Hematopoietic multipotent progenitor cell treated with erythropoietin and hydrocortisone succinate and interleukin-3 and kit ligand, for 6 days (in vitro differentiated cells): Measurements from ENCODE around the gene HCST.
"Not testable (repeated sequence)": the region's sequence is repeated elsewhere in the genome, so short reads cannot be mapped to it uniquely, and the experiment has no call there.

ENCODE experiments used
- DNase-seq: peaks from one replicate; pipeline ENCODE4 v3.0.0-alpha.2; 2015

HCST gene

GRCh38 chr19:35882114-35882832, 20.1 kb upstream of the HCST start:
- DNase-seq = peak; percentile 81

GRCh38 chr19:35883882-35884281, 18.4 kb upstream of the HCST start:
- no peak for DNase-seq

GRCh38 chr19:35885225-35885738, 17.0 kb upstream of the HCST start:
- DNase-seq = no peak

DNA sequence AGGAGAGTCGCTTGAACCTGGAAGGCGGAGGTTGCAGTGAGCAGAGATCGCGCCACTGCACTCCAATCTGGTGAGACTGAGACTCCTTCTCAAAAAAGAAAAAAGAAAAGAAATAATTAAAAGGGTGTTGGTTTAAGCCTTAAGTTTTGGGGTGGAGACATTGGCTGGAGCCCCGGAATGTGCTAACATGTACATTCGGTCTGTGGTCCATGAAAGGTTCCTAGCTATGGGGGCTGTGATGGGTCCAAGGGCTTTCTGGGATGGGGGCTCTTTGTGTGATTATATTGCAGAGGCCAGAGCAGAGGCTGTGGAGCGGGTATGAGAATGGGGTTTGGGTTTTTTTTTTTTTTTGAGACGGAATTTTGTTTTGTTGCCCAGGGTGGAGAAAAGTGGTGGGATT, 16.4 kb upstream of the HCST start:
- no peak for DNase-seq

DNA sequence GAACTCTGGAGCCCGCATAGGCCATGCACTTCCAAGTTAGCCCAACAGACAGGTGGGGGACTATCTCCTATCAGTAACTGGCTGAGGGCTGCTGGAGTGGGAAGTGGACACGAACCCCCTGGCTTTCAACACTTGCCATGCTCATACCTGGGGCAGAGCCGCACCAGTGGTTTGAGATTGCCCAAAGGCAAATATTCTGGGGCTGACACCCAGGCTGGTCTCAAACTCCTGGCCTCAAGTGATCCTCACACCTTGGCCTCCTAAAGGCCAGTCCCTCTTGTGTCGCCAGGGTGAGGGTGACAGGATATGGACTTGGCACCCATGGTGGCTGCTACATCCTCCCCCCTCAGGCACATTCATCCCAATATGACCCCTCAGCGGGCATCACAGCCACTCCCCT, 15.1 kb upstream of the HCST start:
- DNase-seq = no peak

- DNase-seq = no peak
These were observed 13.9 kb upstream of the HCST start for GRCh38 chr19:35888398-35888797.

- DNase-seq = no peak
These were observed 12.8 kb upstream of the HCST start for GRCh38 chr19:35889370-35890112.

DNA sequence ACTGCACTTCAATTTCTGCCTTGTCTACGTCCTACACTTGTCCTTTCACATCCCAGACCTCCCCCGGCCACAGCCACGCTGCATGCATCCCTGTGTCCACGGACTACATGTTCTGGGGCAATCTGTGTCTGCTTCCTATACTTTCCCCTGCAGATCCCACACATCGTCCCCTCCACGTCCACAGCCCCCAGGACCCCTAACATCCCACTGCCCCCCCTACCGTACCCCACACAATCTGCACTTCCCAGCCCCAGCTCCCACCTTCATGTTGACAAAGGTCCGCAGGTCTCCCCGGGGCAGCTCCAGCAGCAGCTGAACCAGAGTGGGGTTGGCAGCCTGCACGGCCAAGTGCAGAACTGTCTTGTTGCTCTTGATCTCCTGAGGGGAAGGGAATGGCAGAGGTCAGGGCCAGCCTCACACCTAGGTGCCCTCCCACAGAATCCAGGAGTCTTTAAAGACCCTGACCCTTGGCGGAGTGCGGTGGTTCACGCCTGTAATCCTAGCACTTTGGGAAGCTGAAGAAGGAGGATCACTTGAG, 12.1 kb upstream of the HCST start:
- no peak for DNase-seq

DNA sequence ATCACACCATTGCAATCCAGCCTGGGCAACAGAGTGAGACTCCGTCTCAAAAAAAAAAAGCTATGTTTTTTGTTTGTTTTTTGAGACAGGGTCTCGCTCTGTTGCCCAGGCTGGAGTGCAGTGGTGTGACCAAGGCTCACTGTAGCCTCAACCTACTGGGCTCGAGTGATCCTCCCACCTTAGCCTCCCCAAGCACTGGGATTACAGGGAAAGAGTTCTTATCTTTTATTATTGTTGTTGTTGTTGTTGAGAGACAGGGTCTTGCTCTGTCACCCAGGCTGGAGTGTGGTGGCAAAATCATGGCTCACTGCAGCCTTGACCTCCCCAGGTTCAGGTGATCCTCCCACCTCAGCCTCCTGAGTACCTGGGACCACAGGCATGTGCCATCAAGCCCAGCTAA, 10.5 kb upstream of the HCST start:
- not testable (repeated sequence) for DNase-seq

DNA sequence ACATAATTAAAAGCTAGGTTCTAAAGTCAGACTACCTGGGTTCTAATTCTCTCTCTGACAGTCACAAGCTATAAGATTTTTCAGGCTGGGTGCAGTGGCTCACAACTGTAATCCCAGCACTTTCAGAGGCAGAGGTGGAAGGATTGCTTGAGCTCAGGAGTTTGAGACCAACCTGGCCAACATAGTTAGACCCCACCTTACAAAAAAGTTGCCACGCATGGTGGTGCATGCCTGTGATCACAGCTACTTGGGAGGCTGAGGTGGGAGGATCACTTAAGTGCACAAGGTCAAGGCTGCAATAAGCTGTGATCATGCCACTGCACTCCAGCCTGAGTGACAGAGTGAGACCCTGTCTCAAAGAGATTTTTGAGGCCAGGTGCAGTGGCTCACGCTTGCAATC, 8.0 kb upstream of the HCST start:
- no peak for DNase-seq

- DNase-seq = no peak
These were observed 6.3 kb upstream of the HCST start for GRCh38 chr19:35895911-35896642.

GRCh38 chr19:35896643-35897040, 5.7 kb upstream of the HCST start:
- DNase-seq = no peak

GRCh38 chr19:35897706-35898451, 4.5 kb upstream of the HCST start:
- no peak for DNase-seq

DNA sequence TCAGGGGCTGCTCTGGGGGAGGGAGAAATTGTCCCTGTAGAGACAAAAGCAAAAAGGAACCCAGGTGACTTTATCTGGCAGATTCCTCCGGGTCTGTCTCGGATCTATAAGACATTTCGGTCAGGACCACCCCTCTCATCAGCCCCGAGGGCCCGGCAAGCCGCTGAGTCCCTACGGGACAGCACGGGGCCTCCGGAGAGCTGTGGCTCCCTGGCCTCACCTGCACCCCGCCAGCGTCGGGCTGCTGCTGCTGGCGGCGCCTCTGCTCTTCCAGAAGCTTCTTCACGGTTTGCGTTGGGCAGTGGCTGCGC, 3.9 kb upstream of the HCST start:
- DNase-seq = no peak

DNA sequence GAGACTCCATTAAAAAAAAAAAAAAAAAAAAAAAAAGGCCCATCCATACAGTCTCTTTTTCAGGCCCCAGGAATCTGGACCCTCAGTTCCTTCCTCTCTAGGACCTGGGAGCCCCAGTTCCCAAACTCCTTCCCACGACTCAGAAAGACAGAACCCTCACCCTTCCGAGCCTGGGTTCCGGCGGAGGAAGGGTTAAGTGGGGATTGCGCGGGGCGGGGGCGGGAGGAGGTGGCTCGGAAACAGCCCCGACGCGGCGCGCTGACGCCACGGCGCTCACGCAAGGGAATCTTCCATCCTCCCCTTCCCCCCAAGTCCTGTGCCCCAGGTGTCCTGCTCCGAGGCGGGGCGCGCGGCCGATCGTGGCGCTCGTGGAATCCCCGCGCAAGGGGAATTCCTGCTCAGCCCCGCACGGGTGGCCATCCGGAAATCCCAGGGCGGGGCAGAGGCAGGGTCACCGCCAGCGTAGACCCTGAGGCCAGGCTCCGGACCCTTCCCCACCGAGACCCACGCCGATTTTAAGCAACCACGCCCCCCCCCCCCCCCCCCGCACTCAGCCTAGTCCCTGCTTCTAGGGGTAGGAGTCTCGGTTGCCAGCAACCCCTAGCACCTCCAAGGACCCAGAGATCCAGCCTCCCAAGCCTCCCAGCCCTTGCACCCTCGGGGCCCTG, 2.6 kb upstream of the HCST start:
- DNase-seq = peak; percentile 93

- no peak for DNase-seq
These were observed 1.2 kb upstream of the HCST start for GRCh38 chr19:35901055-35901644.

GRCh38 chr19:35902870-35903475, 644 bp downstream of the HCST start:
- DNase-seq = no peak

DNA sequence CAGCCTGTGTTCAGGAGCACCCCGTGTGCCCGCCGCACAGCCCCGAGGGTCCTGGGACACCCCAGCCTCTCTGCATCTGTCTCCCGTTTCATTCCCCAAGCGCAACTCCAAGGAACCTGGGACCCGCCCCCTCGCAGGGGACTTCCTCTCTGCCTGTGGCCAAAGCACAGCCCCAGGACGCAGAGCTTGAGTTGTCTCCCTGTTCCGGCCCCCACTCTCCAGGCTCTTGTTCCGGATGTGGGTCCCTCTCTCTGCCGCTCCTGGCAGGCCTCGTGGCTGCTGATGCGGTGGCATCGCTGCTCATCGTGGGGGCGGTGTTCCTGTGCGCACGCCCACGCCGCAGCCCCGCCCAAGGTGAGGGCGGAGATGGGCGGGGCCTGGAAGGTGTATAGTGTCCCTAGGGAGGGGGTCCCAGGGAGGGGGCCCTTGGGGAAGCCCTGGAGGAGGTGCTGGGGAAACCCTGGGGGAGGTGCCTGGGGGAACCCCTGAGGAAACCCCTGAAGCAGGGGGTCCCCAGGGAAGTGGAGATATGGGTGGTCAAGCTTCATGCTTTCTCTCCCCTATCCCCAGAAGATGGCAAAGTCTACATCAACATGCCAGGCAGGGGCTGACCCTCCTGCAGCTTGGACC, 1.3 kb downstream of the HCST start:
- DNase-seq = peak; percentile 95

DNA sequence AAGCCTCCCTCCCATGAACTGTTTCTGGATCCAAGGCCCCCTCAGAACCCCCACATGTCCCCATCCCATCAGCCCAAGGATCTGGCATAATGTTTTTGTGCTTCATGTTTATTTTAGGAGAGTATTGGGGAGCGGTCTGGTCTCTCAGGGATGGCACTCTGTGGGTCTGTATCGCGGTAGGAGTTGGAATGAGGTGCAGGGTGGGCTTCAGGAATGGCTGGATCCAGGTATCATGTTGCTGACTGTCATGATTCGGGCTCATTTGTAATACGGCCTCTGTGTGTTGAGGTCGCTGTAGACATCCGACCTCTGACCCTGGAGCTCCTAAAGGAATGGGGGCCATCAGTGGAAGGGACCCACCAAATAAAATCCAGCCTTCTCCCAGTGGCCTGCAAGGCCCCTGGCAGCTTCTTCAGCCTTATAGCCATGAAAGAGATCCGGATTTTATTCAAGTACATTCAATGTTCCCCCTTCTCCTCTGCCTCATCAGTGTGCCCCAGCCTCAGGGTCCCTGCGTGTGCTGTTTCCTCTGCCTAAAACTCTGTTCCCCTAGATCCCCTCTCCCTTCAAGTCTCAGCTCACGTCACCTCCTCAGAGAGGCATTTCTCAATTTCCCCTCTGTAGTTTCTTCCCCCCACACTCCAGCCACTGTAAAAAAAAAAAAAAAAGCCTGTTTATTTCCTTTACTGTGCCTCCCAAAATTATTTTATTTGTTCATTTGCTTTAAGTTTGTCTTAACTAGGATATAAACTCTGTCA, 2.2 kb downstream of the HCST start:
- DNase-seq = peak; percentile 51

DNA sequence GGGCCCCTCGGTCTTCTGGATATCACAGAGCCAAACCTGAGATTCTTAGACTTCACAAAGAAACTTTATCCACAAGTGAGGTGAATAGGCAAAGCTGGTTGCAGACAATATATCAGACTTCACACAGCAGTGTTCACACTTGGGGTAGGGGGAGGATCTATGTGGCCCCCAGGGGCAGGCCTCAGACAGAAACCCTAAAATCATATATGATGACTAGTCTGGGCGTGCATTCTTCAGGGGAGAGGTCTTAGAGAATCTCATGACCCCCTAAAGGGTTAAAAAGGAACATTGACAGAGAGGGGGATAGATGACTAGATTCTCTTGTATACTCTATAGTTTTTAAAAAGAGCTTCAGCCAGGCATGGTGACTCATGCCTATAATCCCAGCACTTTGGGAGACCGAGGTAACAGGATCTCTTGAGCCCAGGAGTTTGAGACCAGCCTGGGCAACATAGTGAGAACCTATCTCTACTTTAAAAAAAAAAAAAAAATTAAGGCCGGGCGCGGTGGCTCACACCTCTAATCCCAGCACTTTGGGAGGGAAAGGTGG, 2.9 kb downstream of the HCST start:
- DNase-seq = no peak
